ENCODE data around the gene RPL13.
"Not testable (repeated sequence)": the region's sequence is repeated elsewhere in the genome, so short reads cannot be mapped to it uniquely, and the experiment has no call there.

RPL13 gene

GRCh38 chr16:89563639-89564392 is 3.3 kb downstream of the RPL13 start:
- Histone ChIP-seq H2AFZ (ENCODE audit: low read length, unreplicated experiment) (no peak overlapping the region), H3K4me3 (ENCODE audit: low read depth, low read length) (peak overlapping the region; percentile 36; the same call in 1 of the 2 replicates), H3K4me1 (ENCODE audit: control insufficient read depth, insufficient read depth, low read length, unreplicated experiment) (peaks cover 48% of the 10 kb centered on the region), H3K27ac (ENCODE audit: low read depth, low read length) (no peak overlapping the region), H3K79me2 (ENCODE audit: control insufficient read depth, insufficient read depth, low read length, unreplicated experiment) (peaks cover 35% of the 10 kb centered on the region), H3K27me3 (ENCODE audit: insufficient read depth, low read length) (no peaks in the 10 kb centered on the region), H3K36me3 (ENCODE audit: insufficient read depth, low read length) (peaks cover 35% of the 10 kb centered on the region)

DNA sequence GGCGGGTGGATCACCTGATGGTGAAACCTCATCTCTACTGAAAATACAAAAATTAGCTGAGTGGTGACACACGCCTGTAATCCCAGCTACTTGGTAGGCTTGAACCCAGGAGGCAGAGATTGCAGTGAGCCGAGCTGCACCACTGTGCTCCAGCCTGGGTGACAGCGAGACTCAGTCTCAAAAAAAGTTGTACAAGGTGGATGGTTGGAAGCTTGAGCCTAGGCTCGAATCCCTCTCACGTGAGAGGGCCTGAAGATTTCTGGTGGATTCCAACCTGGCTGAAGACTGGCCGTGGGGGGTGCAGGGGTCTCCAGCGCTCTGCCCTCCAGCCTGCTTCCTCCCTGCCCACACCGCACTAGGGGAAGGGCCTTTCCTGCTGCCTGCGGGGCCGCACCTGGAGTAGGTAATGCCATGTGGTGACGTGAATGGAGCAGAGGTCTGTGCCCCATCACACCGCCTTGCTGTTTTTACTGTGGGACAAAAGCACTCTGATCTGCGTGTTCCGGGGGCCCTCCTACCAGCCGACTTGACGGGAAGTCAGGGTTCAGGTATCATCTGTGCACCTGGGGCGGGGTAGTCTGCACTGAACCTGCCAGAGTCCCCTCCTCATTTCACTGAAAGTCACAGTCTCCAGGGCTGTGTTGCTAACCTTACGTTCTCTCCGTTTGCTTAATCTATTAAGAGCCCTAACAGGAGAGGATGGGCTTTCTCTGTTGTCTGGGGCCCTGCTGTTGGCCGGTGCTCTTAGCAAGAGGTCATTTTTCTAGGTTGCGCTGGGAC is 4.2 kb downstream of the RPL13 start:
- Histone ChIP-seq H3K27ac (ENCODE audit: low read depth, low read length) (no peak overlapping the region), H3K79me2 (ENCODE audit: control insufficient read depth, insufficient read depth, low read length, unreplicated experiment) (peaks cover 35% of the 10 kb centered on the region), H3K27me3 (ENCODE audit: insufficient read depth, low read length) (no peaks in the 10 kb centered on the region), H3K4me3 (ENCODE audit: low read depth, low read length) (no peak overlapping the region), H3K36me3 (ENCODE audit: insufficient read depth, low read length) (peaks cover 35% of the 10 kb centered on the region), H2AFZ (ENCODE audit: low read length, unreplicated experiment) (no peak overlapping the region), H3K4me1 (ENCODE audit: control insufficient read depth, insufficient read depth, low read length, unreplicated experiment) (peaks cover 41% of the 10 kb centered on the region)

DNA sequence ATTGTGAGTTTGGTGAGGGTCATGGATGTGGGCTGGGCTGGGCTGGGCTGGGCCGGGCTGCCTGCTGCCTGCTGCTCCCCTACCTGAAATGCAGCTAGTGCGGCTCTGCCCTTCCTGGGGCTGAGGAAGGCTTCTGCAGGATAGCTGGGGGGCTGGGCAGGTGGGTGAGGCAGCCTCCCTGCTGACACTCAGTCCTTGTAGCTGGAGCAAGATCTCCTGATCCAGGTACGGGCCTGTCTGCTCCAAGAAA is 4.7 kb downstream of the RPL13 start:
- Histone ChIP-seq H3K79me2 (ENCODE audit: control insufficient read depth, insufficient read depth, low read length, unreplicated experiment) (peaks cover 35% of the 10 kb centered on the region), H3K36me3 (ENCODE audit: insufficient read depth, low read length) (peaks cover 35% of the 10 kb centered on the region), H2AFZ (ENCODE audit: low read length, unreplicated experiment) (no peak overlapping the region), H3K4me1 (ENCODE audit: control insufficient read depth, insufficient read depth, low read length, unreplicated experiment) (peaks cover 40% of the 10 kb centered on the region), H3K27me3 (ENCODE audit: insufficient read depth, low read length) (no peaks in the 10 kb centered on the region), H3K4me3 (ENCODE audit: low read depth, low read length) (peak overlapping the region; percentile 34), H3K27ac (ENCODE audit: low read depth, low read length) (no peak overlapping the region)

- Histone ChIP-seq H3K79me2 (ENCODE audit: control insufficient read depth, insufficient read depth, low read length, unreplicated experiment) (peaks cover 33% of the 10 kb centered on the region), H3K4me1 (ENCODE audit: control insufficient read depth, insufficient read depth, low read length, unreplicated experiment) (peaks cover 40% of the 10 kb centered on the region), H3K36me3 (ENCODE audit: insufficient read depth, low read length) (peaks cover 35% of the 10 kb centered on the region), H3K27ac (ENCODE audit: low read depth, low read length) (no peak overlapping the region), H2AFZ (ENCODE audit: low read length, unreplicated experiment) (no peak overlapping the region), H3K27me3 (ENCODE audit: insufficient read depth, low read length) (no peaks in the 10 kb centered on the region), H3K4me3 (ENCODE audit: low read depth, low read length) (peak overlapping the region; percentile 34)
These were observed 5.3 kb downstream of the RPL13 start for GRCh38 chr16:89565506-89566372.

DNA sequence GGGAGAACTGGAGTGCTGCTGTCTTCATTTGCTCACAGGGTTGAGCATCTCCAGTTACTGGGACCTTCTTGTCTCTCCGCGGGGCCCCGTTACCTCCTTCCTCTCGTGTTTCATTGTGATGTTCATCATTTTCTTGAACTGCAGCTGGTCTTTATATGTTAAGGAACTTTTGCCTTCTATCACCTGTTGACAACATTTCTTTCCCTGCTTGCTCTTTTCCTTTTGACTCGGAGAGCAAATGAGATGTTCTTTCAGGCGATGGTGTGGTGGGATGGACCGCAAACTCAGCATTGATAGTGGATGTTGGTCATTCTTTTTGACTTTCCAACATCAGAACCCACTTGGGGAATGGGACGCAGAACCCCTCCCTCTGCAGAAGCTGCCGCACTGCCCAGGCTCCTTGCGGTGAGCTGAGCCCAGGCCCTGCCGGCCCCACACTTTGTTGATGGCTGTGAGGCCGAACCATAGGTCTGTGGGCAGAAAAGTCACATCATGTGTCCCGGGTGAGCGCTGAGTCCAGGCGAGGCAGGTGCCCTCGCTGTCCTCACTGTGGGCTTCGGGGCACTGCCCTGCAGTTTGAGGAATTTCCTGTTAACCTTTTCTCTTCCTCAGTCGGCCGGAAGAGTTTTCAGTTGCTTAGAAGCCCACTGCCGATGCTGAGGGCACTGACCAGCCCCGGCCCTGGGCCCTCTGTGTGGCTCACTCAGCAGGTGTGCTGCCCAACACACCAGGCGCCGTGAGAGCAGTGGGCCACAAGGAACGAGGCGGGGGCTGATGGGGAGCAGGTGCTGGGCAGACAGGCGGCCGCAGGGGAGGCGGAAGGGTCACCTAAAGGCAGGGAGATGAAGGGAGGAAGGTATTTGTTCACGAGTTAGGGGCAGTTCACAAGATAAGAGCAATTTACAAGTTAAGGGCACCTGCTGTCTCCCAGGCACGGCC is 7.4 kb downstream of the RPL13 start:
- H3K27ac ChIP-seq (ENCODE audit: low read depth, low read length): no peak overlapping the region
- H3K36me3 ChIP-seq (ENCODE audit: insufficient read depth, low read length): peaks cover 14% of the 10 kb centered on the region; the same call in 1 of the 2 replicates
- no peak overlapping the region for H3K4me3 ChIP-seq (ENCODE audit: low read depth, low read length)
- H3K27me3 ChIP-seq (ENCODE audit: insufficient read depth, low read length): no peaks in the 10 kb centered on the region
- H3K4me1 ChIP-seq (ENCODE audit: control insufficient read depth, insufficient read depth, low read length, unreplicated experiment): peaks cover 31% of the 10 kb centered on the region
- peaks cover 11% of the 10 kb centered on the region for H3K79me2 ChIP-seq (ENCODE audit: control insufficient read depth, insufficient read depth, low read length, unreplicated experiment)
- H2AFZ ChIP-seq (ENCODE audit: low read length, unreplicated experiment): no peak overlapping the region

DNA sequence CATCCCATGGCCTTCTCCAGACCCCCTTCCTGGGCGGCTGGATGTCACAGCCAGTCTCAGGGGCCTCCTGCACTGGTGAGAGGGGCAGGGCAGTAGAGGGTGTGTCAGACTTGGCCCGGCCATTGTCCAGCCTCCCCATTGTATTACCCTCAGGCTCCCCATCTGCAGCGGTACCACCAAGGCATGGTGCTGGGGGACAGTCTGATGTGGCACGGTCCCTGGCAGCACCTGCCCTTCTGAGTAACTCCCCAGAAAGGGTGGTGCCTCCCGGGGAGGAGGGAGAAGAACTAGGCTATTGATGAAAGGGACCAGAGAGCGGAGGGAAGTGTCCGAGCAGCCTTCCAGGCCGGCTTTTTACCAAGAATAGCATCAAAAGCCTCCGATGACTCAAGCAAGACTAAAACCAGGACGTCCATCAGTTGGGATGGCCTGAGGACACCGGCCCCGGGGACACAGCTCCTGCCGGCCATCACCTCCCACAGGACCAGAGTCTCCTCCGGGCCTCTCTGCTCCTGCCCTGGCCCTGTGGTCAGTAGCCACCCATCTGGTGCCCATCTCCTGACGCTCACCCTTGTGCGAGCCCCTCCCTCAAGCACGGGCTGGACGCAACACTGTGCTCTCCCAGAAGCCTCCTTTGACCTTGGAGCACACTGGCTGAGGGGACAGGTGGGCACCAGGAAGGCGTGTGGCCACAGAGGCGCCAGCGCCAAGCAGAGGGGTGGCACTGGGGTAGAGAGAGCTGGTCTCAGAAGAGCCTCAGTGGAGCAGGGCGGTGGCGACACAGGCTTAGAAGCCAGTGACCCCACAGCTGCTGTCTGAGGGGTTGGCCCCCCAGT is 9.2 kb downstream of the RPL13 start:
- Histone ChIP-seq H3K4me3 (ENCODE audit: low read depth, low read length) (no peak overlapping the region), H3K4me1 (ENCODE audit: control insufficient read depth, insufficient read depth, low read length, unreplicated experiment) (peaks cover 21% of the 10 kb centered on the region), H3K79me2 (ENCODE audit: control insufficient read depth, insufficient read depth, low read length, unreplicated experiment) (no peaks in the 10 kb centered on the region), H3K27ac (ENCODE audit: low read depth, low read length) (no peak overlapping the region), H2AFZ (ENCODE audit: low read length, unreplicated experiment) (no peak overlapping the region), H3K27me3 (ENCODE audit: insufficient read depth, low read length) (no peaks in the 10 kb centered on the region), H3K36me3 (ENCODE audit: insufficient read depth, low read length) (no peaks in the 10 kb centered on the region)

- peaks cover 14% of the 10 kb centered on the region for H3K4me1 ChIP-seq (ENCODE audit: control insufficient read depth, insufficient read depth, low read length, unreplicated experiment)
- no peaks in the 10 kb centered on the region for H3K27me3 ChIP-seq (ENCODE audit: insufficient read depth, low read length)
- no peak overlapping the region for H2AFZ ChIP-seq (ENCODE audit: low read length, unreplicated experiment)
- no peaks in the 10 kb centered on the region for H3K36me3 ChIP-seq (ENCODE audit: insufficient read depth, low read length)
- H3K27ac ChIP-seq (ENCODE audit: low read depth, low read length): no peak overlapping the region
- no peak overlapping the region for H3K4me3 ChIP-seq (ENCODE audit: low read depth, low read length)
- peaks cover 5% of the 10 kb centered on the region for H3K79me2 ChIP-seq (ENCODE audit: control insufficient read depth, insufficient read depth, low read length, unreplicated experiment)
These were observed 10.0 kb downstream of the RPL13 start for GRCh38 chr16:89570342-89570923.

- H3K36me3 ChIP-seq (ENCODE audit: insufficient read depth, low read length); H3K4me3 ChIP-seq (ENCODE audit: low read depth, low read length); H3K27me3 ChIP-seq (ENCODE audit: insufficient read depth, low read length); H3K27ac ChIP-seq (ENCODE audit: low read depth, low read length); H3K4me1 ChIP-seq (ENCODE audit: control insufficient read depth, insufficient read depth, low read length, unreplicated experiment); H2AFZ ChIP-seq (ENCODE audit: low read length, unreplicated experiment): not testable (repeated sequence)
- peaks cover 10% of the 10 kb centered on the region for H3K79me2 ChIP-seq (ENCODE audit: control insufficient read depth, insufficient read depth, low read length, unreplicated experiment)
These were observed 10.6 kb downstream of the RPL13 start for GRCh38 chr16:89570983-89571598.

DNA sequence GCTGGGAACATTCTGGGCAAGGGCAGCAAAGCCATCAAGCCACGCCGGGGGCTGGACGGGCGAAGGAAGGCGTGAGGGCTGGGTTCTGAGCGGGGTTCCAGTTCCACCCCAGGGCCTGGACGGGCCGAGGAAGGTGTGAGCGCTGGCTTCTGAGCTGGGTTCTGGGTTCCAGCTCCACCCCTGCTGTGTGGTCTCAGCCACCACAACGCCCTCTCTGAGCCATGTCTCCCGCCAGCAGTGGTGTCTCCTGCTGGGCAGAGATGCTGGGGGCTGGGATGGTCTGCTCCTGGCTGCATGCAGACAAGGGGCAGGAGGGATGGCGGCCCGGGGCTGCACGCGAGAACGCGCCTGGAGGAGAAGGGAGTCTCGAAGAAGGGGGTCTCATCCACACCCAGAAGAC is 11.2 kb downstream of the RPL13 start:
- H3K36me3 ChIP-seq (ENCODE audit: insufficient read depth, low read length): no peaks in the 10 kb centered on the region
- H3K27me3 ChIP-seq (ENCODE audit: insufficient read depth, low read length): no peaks in the 10 kb centered on the region
- H3K79me2 ChIP-seq (ENCODE audit: control insufficient read depth, insufficient read depth, low read length, unreplicated experiment): peaks cover 16% of the 10 kb centered on the region
- no peak overlapping the region for H3K4me3 ChIP-seq (ENCODE audit: low read depth, low read length)
- H3K4me1 ChIP-seq (ENCODE audit: control insufficient read depth, insufficient read depth, low read length, unreplicated experiment): peaks cover 10% of the 10 kb centered on the region
- H3K27ac ChIP-seq (ENCODE audit: low read depth, low read length): no peak overlapping the region
- no peak overlapping the region for H2AFZ ChIP-seq (ENCODE audit: low read length, unreplicated experiment)
